C4-2B (cell line): ENCODE measurements around the gene RGP1.

ENCODE experiments used
- CTCF ChIP-seq: fragments of 450-650 bp; conservative IDR thresholded peaks from 2 replicates; pipeline ENCODE4 v1.5.1; 2017; ENCODE audit warnings: mild to moderate bottlenecking
- ZFX ChIP-seq: fragments of 450-650 bp; IDR thresholded peaks from 2 replicates; pipeline ENCODE4 v1.6.1; 2017

- peak; percentile 88 for TF ChIP-seq CTCF
- no peak for TF ChIP-seq ZFX
Observed at GRCh38 chr9:35736201-35736633, 12.9 kb upstream of the RGP1 start.
